OCI-LY1 (cell line): ENCODE data around the gene RPUSD4.

ENCODE experiments used
- EZH2 ChIP-seq: fragments of 200-600 bp; sonication (generic), shearing (Covaris generic); IDR thresholded peaks from 2 replicates; pipeline ENCODE4 v1.8.0; 2017; ENCODE audit warnings: borderline replicate concordance, mixed run types, mild to moderate bottlenecking, antibody characterized with exemption, low read length, moderate library complexity, mixed read lengths
- TF ChIP-seq, protein P1 (sequence below): fragments of 200-600 bp; sonication (generic), shearing (Covaris generic); IDR thresholded peaks from 2 replicates; pipeline ENCODE4 v1.5.1; 2017; ENCODE audit warnings: mild to moderate bottlenecking, antibody characterized with exemption, low read length, moderate library complexity, mixed read lengths

DNA sequence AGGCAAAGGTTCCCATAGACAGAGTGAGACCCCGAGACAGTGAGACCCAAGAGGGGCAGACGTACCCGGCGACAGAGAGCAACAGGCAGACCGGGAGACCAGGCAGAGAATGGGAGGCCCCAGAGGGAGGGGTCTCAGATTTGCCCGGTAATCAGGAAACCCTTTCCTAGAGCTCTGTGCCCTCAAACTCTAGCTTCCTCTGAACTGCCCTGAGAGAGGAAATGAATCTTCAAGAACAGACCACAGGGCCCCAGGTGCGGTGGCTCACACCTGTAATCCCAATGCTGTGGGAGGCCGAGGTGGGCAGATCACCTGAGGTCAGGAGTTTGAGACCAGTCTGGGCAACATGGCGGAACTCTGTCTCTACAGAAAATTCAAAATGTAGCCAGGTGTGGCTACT is 47.7 kb downstream of the RPUSD4 start:
- TF ChIP-seq, protein P1, sequence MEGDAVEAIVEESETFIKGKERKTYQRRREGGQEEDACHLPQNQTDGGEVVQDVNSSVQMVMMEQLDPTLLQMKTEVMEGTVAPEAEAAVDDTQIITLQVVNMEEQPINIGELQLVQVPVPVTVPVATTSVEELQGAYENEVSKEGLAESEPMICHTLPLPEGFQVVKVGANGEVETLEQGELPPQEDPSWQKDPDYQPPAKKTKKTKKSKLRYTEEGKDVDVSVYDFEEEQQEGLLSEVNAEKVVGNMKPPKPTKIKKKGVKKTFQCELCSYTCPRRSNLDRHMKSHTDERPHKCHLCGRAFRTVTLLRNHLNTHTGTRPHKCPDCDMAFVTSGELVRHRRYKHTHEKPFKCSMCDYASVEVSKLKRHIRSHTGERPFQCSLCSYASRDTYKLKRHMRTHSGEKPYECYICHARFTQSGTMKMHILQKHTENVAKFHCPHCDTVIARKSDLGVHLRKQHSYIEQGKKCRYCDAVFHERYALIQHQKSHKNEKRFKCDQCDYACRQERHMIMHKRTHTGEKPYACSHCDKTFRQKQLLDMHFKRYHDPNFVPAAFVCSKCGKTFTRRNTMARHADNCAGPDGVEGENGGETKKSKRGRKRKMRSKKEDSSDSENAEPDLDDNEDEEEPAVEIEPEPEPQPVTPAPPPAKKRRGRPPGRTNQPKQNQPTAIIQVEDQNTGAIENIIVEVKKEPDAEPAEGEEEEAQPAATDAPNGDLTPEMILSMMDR, result no peak
- TF ChIP-seq EZH2, result no peak
